ENCODE results near the gene HSPBAP1. TPM values are rescaled to one million over a fixed set of nuclear protein-coding genes. Genes with fewer than 3 reads are reported as not detected.

HSPBAP1 gene
- total and polyA plus RNA-seq, 9 of the 15 experiments (the other 6 are each of a cell fraction or from before 2014, with no cell fraction given): 2.1 to 4.5 (median 3.4) TPM

DNA sequence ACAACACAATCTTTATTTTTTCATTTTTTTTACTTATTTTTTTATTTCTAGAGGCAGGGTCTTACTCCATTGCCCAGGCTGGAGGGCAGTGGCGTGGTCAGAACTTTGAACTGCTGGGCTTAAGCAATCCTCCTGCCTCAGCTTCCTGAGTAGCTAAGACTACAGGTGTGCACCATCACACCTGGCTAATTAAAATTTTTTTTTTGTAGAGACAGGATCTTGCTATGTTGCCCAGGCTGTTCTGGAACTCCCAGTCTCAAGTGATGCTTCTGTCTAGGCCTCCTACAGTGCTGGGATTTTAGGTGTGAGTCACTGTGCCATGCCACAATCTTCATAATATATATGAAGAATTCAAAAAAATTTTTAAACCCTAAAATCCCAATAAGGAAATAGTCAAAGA, 20.8 kb downstream of the HSPBAP1 start:
- Histone ChIP-seq H3K4me3 (no peak overlapping the region), H3K27ac (ENCODE audit: extremely low read depth, low read depth, low read length) (no peak overlapping the region), H3K4me1 (replicated peaks in 1 of 2; ENCODE audit: control insufficient read depth in 2 of 2, insufficient read depth in 2 of 2, low read length in 2 of 2) (no peaks in the 10 kb centered on the region), H4K20me1 (replicated peaks; ENCODE audit: control insufficient read depth, insufficient read depth, low read length) (no peaks in the 10 kb centered on the region), H3K36me3 (ENCODE audit: control insufficient read depth, insufficient read depth, low read length) (no peaks in the 10 kb centered on the region), H3K9me1 (ENCODE audit: control insufficient read depth, insufficient read depth, low read length) (no peaks in the 10 kb centered on the region), H3K4me2 (ENCODE audit: insufficient read depth, low read length) (no peak overlapping the region), H3K9ac (ENCODE audit: insufficient read depth in 1 of 2, low read depth in 2 of 2, low read length in 2 of 2) (no peak overlapping the region), H2AFZ (ENCODE audit: low read depth, low read length) (no peak overlapping the region), H3K27me3 (ENCODE audit: control insufficient read depth in 2 of 2, insufficient read depth in 2 of 2, low read length in 2 of 2) (no peaks in the 10 kb centered on the region), H3K9me3 (replicated peaks; ENCODE audit: control insufficient read depth, insufficient read depth, low read depth, low read length) (no peaks in the 10 kb centered on the region), H3K79me2 (ENCODE audit: control insufficient read depth, insufficient read depth, low read length) (no peaks in the 10 kb centered on the region)
- no TSS peak for BruUV-seq (replicated peaks)
- TF ChIP-seq ZNF121 (CRISPR knock-in tag; conservative IDR thresholded peaks at IDR 0.05) (peak; percentile 33), ZC3H8 (IDR thresholded peaks at IDR 0.05) (no peak), HNRNPK (IDR thresholded peaks at IDR 0.05; ENCODE audit: low read depth, low read length, poor library complexity, severe bottlenecking) (no peak), SMAD3 (CRISPR knock-in tag; conservative IDR thresholded peaks at IDR 0.05) (no peak), STAT5B (CRISPR knock-in tag; IDR thresholded peaks at IDR 0.05) (no peak), RBM39 (optimal IDR thresholded peaks at IDR 0.05; ENCODE audit: low read depth, low read length) (no peak)
- TF ChIP-seq, protein P1, sequence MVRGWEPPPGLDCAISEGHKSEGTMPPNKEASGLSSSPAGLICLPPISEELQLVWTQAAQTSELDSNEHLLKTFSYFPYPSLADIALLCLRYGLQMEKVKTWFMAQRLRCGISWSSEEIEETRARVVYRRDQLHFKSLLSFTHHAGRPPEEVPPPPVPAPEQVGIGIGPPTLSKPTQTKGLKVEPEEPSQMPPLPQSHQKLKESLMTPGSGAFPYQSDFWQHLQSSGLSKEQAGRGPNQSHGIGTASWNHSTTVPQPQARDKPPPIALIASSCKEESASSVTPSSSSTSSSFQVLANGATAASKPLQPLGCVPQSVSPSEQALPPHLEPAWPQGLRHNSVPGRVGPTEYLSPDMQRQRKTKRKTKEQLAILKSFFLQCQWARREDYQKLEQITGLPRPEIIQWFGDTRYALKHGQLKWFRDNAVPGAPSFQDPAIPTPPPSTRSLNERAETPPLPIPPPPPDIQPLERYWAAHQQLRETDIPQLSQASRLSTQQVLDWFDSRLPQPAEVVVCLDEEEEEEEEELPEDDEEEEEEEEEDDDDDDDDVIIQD (CRISPR knock-in tag; IDR thresholded peaks at IDR 0.05): no peak
- intact Hi-C loops (cut with micrococcal nuclease): no loop called here
- in situ Hi-C loops (cut with MboI): no loop called here
- ChIA-PET CTCF (ENCODE audit: low intra/inter-chr PET ratio) (no interaction called here), POLR2A (no interaction called here)
- FAIRE-seq (no peak), ATAC-seq (no peak), DNase-seq (ENCODE audit: extremely low read depth in 1 of 4, low spot score in 3 of 4) (no peak)
- WGBS (ENCODE audit: insufficient coverage, low coverage, missing lambda C conversion rate): 88% methylated on average over 1 of the region's 1 CpG
